Thyroid gland (tissue), 4 donors: Measurements from ENCODE around the gene CDK13.

Experiments
- CTCF ChIP-seq, 6 experiments: fragments of 200-600 bp in 3 of 6; fragments of 450-650 bp in 3 of 6; sonication (generic) in 3 of 6; IDR thresholded peaks; one replicate each; pipeline ENCODE4 v1.5.1; 2016 to 2019; ENCODE audit warnings: antibody characterized with exemption in 6 of 6, mild to moderate bottlenecking in 2 of 6, inconsistent platforms in 1 of 6, moderate library complexity in 1 of 6
- POLR2A ChIP-seq, 2 donors: fragments of 450-650 bp; IDR thresholded peaks; one replicate each; pipeline ENCODE4 v1.6.1; 2017; ENCODE audit warnings: antibody characterized with exemption in 2 of 2, mild to moderate bottlenecking in 2 of 2, moderate library complexity in 1 of 2

DNA sequence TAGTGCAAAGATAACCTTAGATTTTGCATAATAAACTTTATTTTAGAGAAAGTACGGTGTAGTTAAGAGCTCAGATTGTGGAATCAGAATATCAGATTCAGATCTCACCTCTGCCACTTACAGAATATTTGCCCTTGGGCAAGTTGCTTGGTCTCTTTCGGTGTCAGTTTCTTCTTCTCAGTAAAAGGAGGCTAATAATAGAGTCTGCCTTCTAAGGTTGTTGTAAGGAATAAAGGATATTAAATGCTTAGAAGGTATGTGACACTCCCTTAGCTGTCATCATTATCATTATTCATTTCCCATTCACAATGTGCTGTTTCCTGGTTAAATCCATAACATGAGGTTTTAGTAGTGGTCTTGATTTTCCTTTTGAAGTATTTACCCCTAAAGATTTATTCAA is 142.1 kb downstream of the CDK13 start:
- TF ChIP-seq POLR2A (IDR thresholded peaks at IDR 0.05) (no peak), CTCF (IDR thresholded peaks at IDR 0.05) (no peak)
